IPS-15b (cell line): ENCODE data around the gene MYH15.

ENCODE experiments used
- H3K27me3 ChIP-seq: one replicate; pipeline ENCODE4 v1.6.1; 2013; ENCODE audit warnings: low read length; ENCODE audit not compliant: control insufficient read depth, insufficient read depth
- H3K36me3 ChIP-seq: one replicate; pipeline ENCODE4 v1.6.1; 2013; ENCODE audit warnings: low read length; ENCODE audit not compliant: control insufficient read depth, insufficient read depth
- H3K4me1 ChIP-seq: one replicate; pipeline ENCODE4 v1.6.1; 2013; ENCODE audit warnings: mild to moderate bottlenecking, low read length; ENCODE audit not compliant: control insufficient read depth, insufficient read depth
- H3K4me3 ChIP-seq: one replicate; pipeline ENCODE4 v1.5.1; 2013; ENCODE audit warnings: low read depth, low read length
- H3K9ac ChIP-seq: one replicate; pipeline ENCODE4 v1.6.1; 2013; ENCODE audit warnings: low read depth, mild to moderate bottlenecking, low read length
- H3K9me3 ChIP-seq: one replicate; pipeline ENCODE4 v1.6.1; 2013; ENCODE audit warnings: mild to moderate bottlenecking, low read length; ENCODE audit not compliant: control insufficient read depth, insufficient read depth

Gene MYH15

GRCh38 chr3:108510496-108510895 lies at the start of gene MYH15:
Gene MYH15, minus strand, starts transcription at chr3:108510596. Its CDS starts 66 bp downstream, at chr3:108510530.
- Histone ChIP-seq H3K36me3 (no peaks in the 10 kb centered on the region), H3K9me3 (no peaks in the 10 kb centered on the region), H3K4me3 (no peak within 1 kb of the TSS), H3K4me1 (peaks cover 5% of the 10 kb centered on the region), H3K27me3 (no peaks in the 10 kb centered on the region), H3K9ac (no peak within 1 kb of the TSS)

- no peaks in the 10 kb centered on the region for H3K27me3 ChIP-seq
- no peak overlapping the region for H3K9ac ChIP-seq
- no peaks in the 10 kb centered on the region for H3K9me3 ChIP-seq
- no peak overlapping the region for H3K4me3 ChIP-seq
- peaks cover 5% of the 10 kb centered on the region for H3K36me3 ChIP-seq
- no peaks in the 10 kb centered on the region for H3K4me1 ChIP-seq
These were observed 45.7 kb upstream of the MYH15 start for GRCh38 chr3:108555966-108556581.

GRCh38 chr3:108554913-108555571 lies 44.6 kb upstream of the MYH15 start:
- Histone ChIP-seq H3K4me1 (no peaks in the 10 kb centered on the region), H3K4me3 (no peak overlapping the region), H3K9me3 (no peaks in the 10 kb centered on the region), H3K36me3 (peaks cover 5% of the 10 kb centered on the region), H3K27me3 (no peaks in the 10 kb centered on the region), H3K9ac (no peak overlapping the region)

GRCh38 chr3:108554229-108554628 lies 43.8 kb upstream of the MYH15 start:
- Histone ChIP-seq H3K4me1 (no peaks in the 10 kb centered on the region), H3K4me3 (no peak overlapping the region), H3K9me3 (no peaks in the 10 kb centered on the region), H3K36me3 (peaks cover 5% of the 10 kb centered on the region), H3K27me3 (no peaks in the 10 kb centered on the region), H3K9ac (no peak overlapping the region)

GRCh38 chr3:108552267-108553159 lies 42.1 kb upstream of the MYH15 start:
- Histone ChIP-seq H3K9ac (no peak overlapping the region), H3K36me3 (no peaks in the 10 kb centered on the region), H3K4me3 (no peak overlapping the region), H3K9me3 (no peaks in the 10 kb centered on the region), H3K4me1 (no peaks in the 10 kb centered on the region), H3K27me3 (no peaks in the 10 kb centered on the region)

- no peaks in the 10 kb centered on the region for H3K36me3 ChIP-seq
- H3K4me3 ChIP-seq = no peak overlapping the region
- H3K27me3 ChIP-seq = no peaks in the 10 kb centered on the region
- no peak overlapping the region for H3K9ac ChIP-seq
- H3K4me1 ChIP-seq = no peaks in the 10 kb centered on the region
- no peaks in the 10 kb centered on the region for H3K9me3 ChIP-seq
These were observed 38.5 kb upstream of the MYH15 start for GRCh38 chr3:108548886-108549285.

DNA sequence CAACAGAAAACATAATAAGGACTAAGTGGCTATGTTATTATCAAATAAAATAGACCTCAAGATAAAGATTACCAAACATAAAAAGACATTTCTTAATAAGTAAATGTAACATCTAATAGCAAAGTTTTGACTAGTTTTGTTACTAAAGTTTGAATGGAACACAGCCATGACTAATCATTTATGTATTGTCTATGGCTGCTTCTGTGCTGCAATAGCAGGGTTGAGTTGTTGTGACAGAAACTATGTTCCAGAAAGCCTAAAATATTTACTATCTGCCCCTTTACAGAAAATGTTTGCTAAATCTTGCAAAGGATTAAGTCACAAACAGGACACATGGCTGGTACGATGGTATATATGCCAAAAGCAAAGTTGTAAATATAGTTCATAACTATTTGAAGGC lies 37.9 kb upstream of the MYH15 start:
- Histone ChIP-seq H3K36me3 (peaks cover 4% of the 10 kb centered on the region), H3K9me3 (no peaks in the 10 kb centered on the region)

DNA sequence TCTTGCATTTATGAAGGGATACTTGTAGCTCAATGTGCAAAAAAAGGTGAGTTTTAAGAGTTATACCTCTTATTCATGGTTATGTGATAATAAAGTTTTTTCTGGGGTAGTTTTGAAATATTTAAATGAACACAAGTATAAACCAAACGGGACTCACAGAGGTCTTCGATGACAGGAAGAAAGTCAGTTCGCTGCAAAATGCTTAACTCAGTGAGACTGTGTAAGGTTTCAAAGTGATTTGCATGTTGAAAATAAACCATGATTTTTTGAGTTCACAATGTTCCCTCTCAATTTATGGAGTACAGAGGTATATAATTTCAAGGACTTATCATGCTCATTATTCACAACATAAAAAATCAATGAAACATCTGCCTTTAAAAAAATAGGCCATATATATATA lies 36.3 kb upstream of the MYH15 start:
- Histone ChIP-seq H3K4me1 (no peaks in the 10 kb centered on the region), H3K27me3 (no peaks in the 10 kb centered on the region), H3K9ac (no peak overlapping the region), H3K9me3 (no peaks in the 10 kb centered on the region), H3K36me3 (peaks cover 4% of the 10 kb centered on the region), H3K4me3 (no peak overlapping the region)

More for the DNA sequence above, 37.9 kb upstream of the MYH15 start:
- Histone ChIP-seq H3K4me3 (no peak overlapping the region), H3K4me1 (no peaks in the 10 kb centered on the region), H3K27me3 (no peaks in the 10 kb centered on the region), H3K9ac (no peak overlapping the region)

DNA sequence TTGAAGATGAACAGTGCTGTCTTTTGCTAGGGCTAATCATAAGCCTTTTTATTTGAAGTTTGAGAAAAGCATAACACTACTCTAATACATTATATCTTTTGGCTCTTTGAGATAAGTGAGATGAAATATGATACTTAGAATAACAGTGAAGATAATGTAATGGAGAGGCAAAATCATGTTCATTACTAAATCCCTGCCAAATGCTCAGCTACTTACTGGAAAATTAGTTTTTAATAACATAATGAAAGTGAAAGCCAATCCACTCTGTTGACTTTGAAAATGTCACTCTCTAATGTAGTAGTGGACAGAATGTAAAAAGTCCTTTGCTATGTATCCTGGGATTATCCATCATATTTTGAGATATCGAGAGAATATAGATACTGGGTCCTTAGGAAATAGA lies 35.9 kb upstream of the MYH15 start:
- Histone ChIP-seq H3K27me3 (no peaks in the 10 kb centered on the region), H3K36me3 (peaks cover 4% of the 10 kb centered on the region), H3K9me3 (no peaks in the 10 kb centered on the region), H3K4me1 (no peaks in the 10 kb centered on the region), H3K4me3 (no peak overlapping the region), H3K9ac (no peak overlapping the region)

DNA sequence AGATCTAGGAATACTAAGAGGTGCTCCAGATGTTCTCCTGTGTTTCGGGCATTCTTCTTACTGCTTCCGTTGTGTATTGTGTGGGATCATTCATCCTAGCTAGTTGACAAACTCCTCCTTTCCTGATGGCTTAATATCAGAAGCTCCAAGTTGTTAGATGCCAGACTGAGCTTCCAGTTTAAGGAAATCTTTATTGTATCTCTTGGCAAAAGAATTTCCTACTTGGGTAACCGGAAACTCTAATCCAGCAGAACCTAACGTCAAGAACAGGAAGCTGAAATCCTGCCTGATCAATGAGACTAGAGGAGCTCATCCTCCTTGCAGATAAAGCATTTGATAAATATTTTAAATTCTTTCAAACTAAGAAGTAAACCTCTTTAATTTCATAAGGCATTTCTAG lies 27.7 kb upstream of the MYH15 start:
- Histone ChIP-seq H3K36me3 (no peaks in the 10 kb centered on the region), H3K4me1 (peaks cover 6% of the 10 kb centered on the region), H3K9ac (no peak overlapping the region), H3K9me3 (no peaks in the 10 kb centered on the region), H3K4me3 (no peak overlapping the region), H3K27me3 (no peaks in the 10 kb centered on the region)

DNA sequence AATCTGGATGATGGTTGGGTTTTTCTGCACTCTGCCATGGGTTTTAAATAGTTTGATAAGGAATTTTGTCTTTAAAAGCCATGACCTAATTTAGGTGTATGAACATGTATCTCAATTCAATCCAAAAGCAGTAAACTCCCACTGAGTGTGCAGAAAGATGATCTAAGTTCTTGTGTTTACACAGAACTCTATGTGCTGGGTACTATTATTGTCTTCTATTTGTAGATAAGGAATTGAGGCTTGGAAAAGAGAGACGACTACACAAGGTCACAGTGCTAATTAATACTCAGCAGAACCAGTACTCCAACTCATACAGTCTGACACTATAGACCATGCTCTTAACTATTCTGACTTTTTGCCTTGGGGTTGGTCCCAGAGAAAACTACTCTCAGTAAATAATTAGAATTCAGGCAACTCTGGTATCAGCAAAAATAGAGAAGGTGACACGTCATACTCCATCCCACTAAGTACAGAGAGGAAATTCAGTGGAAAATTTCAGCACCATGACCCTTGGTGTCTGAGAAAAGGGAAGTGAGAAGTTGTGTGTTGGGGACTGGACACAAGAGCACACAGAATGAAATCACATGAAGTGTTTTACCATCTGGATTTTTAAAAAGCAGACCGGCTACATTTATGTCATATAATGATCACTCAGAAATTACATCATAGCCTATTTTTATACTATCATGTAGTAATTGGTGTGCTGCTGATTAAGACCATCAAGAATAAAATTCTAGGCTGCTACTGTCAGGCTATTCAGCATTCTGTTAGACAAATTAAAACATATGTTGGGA lies 18.3 kb upstream of the MYH15 start:
- Histone ChIP-seq H3K36me3 (no peaks in the 10 kb centered on the region), H3K9ac (no peak overlapping the region), H3K27me3 (no peaks in the 10 kb centered on the region), H3K9me3 (no peaks in the 10 kb centered on the region), H3K4me3 (no peak overlapping the region), H3K4me1 (no peaks in the 10 kb centered on the region)
